Lower leg skin (tissue), 3 donors: Measurements from ENCODE around the gene CTRB1.

Source experiments
- POLR2A ChIP-seq, 2 donors: fragments of 450-650 bp; IDR thresholded peaks; one replicate each; pipeline ENCODE4 v1.6.1; 2016 to 2017; ENCODE audit warnings: antibody characterized with exemption in 2 of 2, mild to moderate bottlenecking in 1 of 2, moderate library complexity in 1 of 2
- TF ChIP-seq, protein P1 (sequence below), 3 donors: fragments of 450-650 bp; IDR thresholded peaks; one replicate each; pipeline ENCODE4 v1.5.1; 2016; ENCODE audit warnings: antibody characterized with exemption in 3 of 3, mild to moderate bottlenecking in 3 of 3, moderate library complexity in 2 of 3

DNA sequence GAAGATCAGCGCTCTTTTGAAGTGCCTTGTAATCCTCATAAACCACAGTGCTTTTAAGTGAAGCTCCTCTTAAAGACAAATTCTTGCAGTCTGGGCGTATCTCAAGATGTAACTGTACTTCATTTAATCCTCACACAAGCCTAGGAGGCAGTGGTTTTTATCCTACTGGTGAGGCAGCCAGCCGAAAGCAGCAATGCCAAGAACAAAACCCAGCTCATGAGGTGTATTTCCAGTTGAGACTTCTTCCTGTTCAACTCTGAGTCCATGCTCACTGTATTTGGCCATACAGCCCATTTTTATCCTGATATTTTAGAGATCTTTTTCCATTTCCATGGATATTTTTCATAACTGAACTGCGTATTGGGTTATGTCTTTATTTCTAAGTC lies 25.5 kb upstream of the CTRB1 start:
- TF ChIP-seq, protein P1, sequence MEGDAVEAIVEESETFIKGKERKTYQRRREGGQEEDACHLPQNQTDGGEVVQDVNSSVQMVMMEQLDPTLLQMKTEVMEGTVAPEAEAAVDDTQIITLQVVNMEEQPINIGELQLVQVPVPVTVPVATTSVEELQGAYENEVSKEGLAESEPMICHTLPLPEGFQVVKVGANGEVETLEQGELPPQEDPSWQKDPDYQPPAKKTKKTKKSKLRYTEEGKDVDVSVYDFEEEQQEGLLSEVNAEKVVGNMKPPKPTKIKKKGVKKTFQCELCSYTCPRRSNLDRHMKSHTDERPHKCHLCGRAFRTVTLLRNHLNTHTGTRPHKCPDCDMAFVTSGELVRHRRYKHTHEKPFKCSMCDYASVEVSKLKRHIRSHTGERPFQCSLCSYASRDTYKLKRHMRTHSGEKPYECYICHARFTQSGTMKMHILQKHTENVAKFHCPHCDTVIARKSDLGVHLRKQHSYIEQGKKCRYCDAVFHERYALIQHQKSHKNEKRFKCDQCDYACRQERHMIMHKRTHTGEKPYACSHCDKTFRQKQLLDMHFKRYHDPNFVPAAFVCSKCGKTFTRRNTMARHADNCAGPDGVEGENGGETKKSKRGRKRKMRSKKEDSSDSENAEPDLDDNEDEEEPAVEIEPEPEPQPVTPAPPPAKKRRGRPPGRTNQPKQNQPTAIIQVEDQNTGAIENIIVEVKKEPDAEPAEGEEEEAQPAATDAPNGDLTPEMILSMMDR (IDR thresholded peaks at IDR 0.05): no peak
- TF ChIP-seq POLR2A (IDR thresholded peaks at IDR 0.05): no peak
